Superior temporal gyrus (tissue), 1 donor: ENCODE measurements around the gene MAPRE3.
A peak's percentile ranks its signal among the peaks of the same experiment; 100 is the strongest.

Source experiments
- DNase-seq: peaks from one replicate; pipeline ENCODE4 v3.0.0-alpha.2; 2016; ENCODE audit errors: extremely low spot score

MAPRE3 gene

GRCh38 chr2:27040282-27040681 lies 69.8 kb downstream of the MAPRE3 start:
- DNase-seq = no peak

GRCh38 chr2:27041752-27042151 lies 71.3 kb downstream of the MAPRE3 start:
- DNase-seq = peak; percentile 15

- no peak for DNase-seq
Measured at GRCh38 chr2:27042159-27042661, 71.8 kb downstream of the MAPRE3 start.

- no peak for DNase-seq
Measured at GRCh38 chr2:27042985-27043634, 72.7 kb downstream of the MAPRE3 start.

- no peak for DNase-seq
Measured at GRCh38 chr2:27049422-27050280, 79.2 kb downstream of the MAPRE3 start.

GRCh38 chr2:27050281-27050995 lies 80.0 kb downstream of the MAPRE3 start:
- peak; percentile 99 for DNase-seq

GRCh38 chr2:27050996-27051901 lies 80.8 kb downstream of the MAPRE3 start, which contains the start of gene AGBL5:
Gene AGBL5, plus strand, starts transcription at chr2:27051668. Its CDS starts 1,291 bp downstream, at chr2:27052959.
- DNase-seq = peak; percentile 97

- peak; percentile 9 for DNase-seq
Measured at GRCh38 chr2:27051902-27052645, 81.6 kb downstream of the MAPRE3 start.

GRCh38 chr2:27053321-27053720 lies 82.9 kb downstream of the MAPRE3 start:
- no peak for DNase-seq

- no peak for DNase-seq
Measured at GRCh38 chr2:27053776-27054175, 83.3 kb downstream of the MAPRE3 start.

- DNase-seq = no peak
Measured at GRCh38 chr2:27054721-27055120, 84.3 kb downstream of the MAPRE3 start.

- DNase-seq = no peak
Measured at GRCh38 chr2:27057184-27057583, 86.7 kb downstream of the MAPRE3 start.

- no peak for DNase-seq
Measured at GRCh38 chr2:27058210-27058609, 87.8 kb downstream of the MAPRE3 start.

- DNase-seq = no peak
Measured at GRCh38 chr2:27059141-27059820, 88.8 kb downstream of the MAPRE3 start.

GRCh38 chr2:27060323-27060722 lies 89.9 kb downstream of the MAPRE3 start:
- no peak for DNase-seq

- DNase-seq = no peak
Measured at GRCh38 chr2:27065128-27065527, 94.7 kb downstream of the MAPRE3 start.

- no peak for DNase-seq
Measured at GRCh38 chr2:27067385-27067784, 96.9 kb downstream of the MAPRE3 start.

GRCh38 chr2:27069436-27069835 lies 99.0 kb downstream of the MAPRE3 start:
- DNase-seq = no peak

- DNase-seq = no peak
Measured at GRCh38 chr2:27069961-27070618, 99.7 kb downstream of the MAPRE3 start.
